Gastrocnemius medialis (tissue), 4 donors: ENCODE results near the gene ADPRHL1.

Experiments used
- POLR2A ChIP-seq, 2 donors: fragments of 450-650 bp; IDR thresholded peaks; one replicate each; pipeline ENCODE4 v1.6.1; 2017; ENCODE audit warnings: antibody characterized with exemption in 2 of 2, mild to moderate bottlenecking in 2 of 2, moderate library complexity in 2 of 2
- TF ChIP-seq, protein P1 (sequence below), 5 experiments: fragments of 450-650 bp in 3 of 5; fragments of 200-600 bp in 2 of 5; sonication (generic) in 2 of 5; IDR thresholded peaks in 4 of 5; conservative IDR thresholded peaks in 1 of 5; 1 replicate in 4 of 5; 2 replicates in 1 of 5; pipeline ENCODE4 v1.5.1; 2016 to 2019; ENCODE audit warnings: antibody characterized with exemption in 5 of 5, mild to moderate bottlenecking in 3 of 5, moderate library complexity in 3 of 5

DNA sequence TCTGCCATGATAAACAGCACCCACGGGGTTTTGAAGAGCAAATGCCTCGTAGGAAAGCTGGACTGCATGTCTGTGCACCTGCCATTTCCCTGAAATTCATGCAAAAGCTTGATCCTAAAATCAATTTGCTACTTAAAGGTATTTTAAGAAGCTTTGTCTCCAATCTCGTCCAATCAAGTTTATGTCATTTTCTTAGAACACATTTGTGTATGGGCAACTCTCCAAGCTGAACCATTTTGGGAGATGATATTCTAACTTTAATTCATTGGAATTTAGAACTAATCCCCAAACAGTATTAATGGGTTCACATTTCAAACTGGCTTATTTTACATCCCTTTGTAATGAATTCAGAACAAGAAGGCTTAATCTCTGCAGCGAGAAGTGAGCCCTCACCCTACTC lies 822 bp downstream of the ADPRHL1 start:
- TF ChIP-seq, protein P1, sequence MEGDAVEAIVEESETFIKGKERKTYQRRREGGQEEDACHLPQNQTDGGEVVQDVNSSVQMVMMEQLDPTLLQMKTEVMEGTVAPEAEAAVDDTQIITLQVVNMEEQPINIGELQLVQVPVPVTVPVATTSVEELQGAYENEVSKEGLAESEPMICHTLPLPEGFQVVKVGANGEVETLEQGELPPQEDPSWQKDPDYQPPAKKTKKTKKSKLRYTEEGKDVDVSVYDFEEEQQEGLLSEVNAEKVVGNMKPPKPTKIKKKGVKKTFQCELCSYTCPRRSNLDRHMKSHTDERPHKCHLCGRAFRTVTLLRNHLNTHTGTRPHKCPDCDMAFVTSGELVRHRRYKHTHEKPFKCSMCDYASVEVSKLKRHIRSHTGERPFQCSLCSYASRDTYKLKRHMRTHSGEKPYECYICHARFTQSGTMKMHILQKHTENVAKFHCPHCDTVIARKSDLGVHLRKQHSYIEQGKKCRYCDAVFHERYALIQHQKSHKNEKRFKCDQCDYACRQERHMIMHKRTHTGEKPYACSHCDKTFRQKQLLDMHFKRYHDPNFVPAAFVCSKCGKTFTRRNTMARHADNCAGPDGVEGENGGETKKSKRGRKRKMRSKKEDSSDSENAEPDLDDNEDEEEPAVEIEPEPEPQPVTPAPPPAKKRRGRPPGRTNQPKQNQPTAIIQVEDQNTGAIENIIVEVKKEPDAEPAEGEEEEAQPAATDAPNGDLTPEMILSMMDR (IDR thresholded peaks at IDR 0.05 in 4 of 5, conservative IDR thresholded peaks at IDR 0.05 in 1 of 5), result no peak
- TF ChIP-seq POLR2A (IDR thresholded peaks at IDR 0.05), result no peak
